Cerebellar cortex (tissue), 1 donor: Measurements from ENCODE around the gene ACOX1.
A peak's percentile ranks its signal among the peaks of the same experiment; 100 is the strongest.

Experiments used
- DNase-seq: peaks from one replicate; pipeline ENCODE4 v3.0.0-alpha.2; 2015; ENCODE audit warnings: low spot score

The ACOX1 gene

DNA sequence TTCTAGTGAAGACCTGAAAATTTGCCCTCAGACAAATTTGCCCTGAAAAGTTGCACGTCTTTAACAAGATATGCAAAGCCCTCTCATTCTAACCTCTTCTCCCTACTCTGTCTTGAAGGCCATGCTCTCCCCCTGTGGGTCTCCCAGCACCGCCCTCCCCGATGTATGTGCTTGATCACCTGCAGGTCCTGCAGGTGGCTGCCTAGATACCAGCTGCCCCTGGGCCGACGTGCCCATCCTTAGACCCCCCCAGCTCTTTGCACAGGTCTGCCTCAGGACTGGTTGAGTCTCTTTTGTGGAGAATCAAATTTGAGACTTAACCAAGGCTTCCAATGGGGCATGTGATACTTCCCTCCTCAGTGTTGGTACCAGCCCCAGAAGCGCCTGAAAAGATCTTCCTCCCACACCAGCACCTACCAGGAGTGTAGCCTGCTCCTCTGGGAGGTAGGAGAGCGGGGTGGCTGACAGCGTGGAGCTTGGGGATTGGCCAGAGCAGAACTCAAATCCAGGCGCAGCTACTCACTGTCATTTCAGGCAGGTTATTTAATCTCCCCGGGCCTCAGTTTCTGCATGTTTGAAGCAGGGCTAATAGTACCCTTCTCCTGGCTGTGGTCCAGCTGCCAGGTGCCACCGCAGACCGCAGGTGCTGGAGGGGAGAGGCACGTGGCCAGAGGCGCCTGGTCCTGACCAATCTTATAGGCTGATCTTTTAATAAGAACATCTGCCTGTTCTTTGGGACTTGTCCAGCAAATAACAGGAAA lies 69.7 kb downstream of the ACOX1 start:
- DNase-seq: no peak

DNA sequence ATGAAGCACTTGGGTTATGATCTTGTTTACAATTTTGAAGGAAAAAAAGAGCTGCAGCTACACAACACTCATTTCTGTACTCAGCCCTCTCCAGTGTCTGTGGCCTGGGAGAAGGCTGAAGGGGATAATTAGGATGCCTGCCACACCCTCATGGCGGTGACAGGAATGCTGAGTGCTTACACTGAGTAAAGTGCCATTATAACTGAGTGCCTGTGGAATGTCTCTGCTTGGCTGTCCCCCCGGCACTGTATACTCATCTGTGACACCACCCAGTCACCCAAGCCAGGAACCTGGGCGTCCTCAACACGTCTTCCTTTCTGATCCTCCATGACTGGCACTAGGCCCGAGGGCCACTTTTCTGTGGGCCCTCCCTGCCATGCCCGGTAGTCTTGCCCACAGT lies 70.8 kb downstream of the ACOX1 start:
- no peak for DNase-seq

DNA sequence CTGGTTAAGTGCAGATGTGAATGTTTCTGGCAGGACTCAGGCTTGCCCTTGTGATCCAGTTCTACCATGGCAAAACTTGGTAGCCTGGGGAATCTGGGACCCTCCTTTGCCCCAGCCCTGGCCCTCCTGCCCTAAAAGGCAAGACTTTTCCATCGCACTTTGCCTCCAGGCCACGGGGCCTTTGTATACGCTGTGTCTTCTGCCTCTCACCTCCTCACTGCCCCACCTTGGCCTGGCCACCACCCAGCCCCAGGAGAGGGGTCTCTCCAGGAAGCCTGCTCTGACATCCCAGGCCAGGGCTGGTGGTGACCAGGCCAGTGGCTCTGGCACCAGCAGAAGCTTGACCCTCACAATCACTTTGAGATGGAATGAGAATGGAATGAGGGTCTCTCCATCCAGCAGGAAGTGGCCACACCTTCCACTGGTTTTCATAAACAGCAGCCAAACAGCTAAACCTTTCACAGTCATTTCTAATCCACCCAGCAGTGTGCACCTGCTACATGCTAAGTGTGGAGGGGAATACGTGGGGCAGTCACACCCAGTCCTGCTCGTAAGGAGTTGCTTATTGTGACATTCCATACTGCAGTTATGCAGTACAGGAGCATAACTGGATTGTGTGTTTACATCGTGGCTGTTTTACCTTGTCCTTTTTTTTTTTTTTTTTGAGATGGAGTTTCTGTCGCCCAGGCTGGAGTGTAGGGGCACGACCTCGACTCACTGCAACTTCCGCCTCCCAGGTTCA lies 72.7 kb downstream of the ACOX1 start:
- DNase-seq: no peak

DNA sequence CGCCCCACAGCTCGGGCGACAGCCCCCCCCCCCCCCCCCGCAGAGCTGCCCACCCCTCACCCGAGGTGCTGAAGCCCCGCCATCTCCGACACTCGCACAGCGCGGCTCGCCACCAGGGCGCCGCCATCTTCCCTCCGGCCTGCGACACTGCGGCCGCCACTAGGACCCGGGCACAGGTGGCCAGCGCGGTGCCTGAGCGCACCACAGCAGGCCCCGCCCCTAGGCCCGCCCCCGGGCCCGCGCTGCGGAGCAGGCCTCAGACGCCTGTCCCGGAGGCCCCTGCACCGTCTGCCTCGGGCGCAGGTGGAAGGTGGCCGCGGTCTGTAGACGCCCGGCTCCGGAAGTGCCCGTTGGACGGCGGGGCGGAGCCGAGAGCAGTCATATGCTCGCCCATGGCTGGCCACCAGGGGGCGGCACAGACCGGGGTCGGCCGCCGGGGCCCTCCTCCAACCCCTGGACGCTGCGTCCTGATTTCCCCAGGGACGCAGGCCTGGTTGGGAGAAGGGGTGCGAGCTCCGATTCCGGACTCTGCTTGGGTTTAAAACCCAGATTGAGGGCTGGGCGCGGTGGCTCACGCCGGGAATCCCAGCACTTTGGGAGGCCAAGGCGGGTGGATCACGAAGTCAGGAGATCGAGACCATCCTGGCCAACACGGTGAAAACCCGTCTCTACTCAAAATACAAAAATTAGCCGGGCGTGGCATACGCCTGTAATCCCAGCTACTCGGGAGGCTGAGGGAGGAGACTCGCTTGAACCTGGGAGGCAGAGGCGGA lies 74.0 kb downstream of the ACOX1 start, which contains the start of gene MRPL38:
Gene MRPL38 (minus strand): TSS at position 136 of the 773 bp plus-strand sequence. CDS start 9 bp downstream, at position 127.
- DNase-seq: peak; percentile 94

DNA sequence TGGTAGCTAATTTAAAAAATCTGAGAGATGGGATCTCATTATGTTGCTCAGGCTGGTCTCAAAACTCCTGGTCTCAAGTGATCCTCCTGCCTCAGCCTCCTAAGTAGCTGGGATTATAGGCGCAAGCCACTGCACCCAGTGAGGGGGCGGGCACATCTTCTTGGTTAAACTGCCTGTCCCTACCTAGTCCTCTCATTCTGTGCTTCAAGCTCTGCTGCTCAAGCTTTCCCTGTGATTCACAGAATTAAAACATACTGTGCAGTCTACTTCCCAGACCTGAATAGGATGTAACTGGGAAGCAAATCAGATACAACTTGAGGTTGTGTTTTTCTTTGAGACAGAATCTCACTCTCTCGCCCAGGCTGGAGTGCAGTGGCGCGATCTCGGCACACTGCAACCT lies 76.6 kb downstream of the ACOX1 start:
- DNase-seq: no peak

DNA sequence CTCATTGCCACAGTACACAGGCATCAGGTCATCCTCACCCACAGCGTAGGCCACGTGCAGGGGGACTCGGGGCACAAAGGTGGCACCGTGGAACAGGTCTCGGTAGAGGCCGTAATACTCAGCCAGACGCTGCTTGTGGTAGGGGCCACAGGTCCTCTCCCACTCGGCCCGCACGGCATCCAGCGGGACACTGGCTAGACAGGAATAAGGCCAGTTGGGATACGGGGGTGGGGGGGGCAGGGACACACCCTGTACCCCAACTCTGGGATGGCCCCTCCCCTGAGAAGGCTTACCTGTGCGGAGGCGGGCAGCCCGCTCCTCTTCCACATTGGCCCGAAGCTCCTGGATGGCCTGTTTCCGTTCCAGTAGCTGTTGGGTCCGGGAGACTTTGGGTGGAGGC lies 77.2 kb downstream of the ACOX1 start:
- no peak for DNase-seq

DNA sequence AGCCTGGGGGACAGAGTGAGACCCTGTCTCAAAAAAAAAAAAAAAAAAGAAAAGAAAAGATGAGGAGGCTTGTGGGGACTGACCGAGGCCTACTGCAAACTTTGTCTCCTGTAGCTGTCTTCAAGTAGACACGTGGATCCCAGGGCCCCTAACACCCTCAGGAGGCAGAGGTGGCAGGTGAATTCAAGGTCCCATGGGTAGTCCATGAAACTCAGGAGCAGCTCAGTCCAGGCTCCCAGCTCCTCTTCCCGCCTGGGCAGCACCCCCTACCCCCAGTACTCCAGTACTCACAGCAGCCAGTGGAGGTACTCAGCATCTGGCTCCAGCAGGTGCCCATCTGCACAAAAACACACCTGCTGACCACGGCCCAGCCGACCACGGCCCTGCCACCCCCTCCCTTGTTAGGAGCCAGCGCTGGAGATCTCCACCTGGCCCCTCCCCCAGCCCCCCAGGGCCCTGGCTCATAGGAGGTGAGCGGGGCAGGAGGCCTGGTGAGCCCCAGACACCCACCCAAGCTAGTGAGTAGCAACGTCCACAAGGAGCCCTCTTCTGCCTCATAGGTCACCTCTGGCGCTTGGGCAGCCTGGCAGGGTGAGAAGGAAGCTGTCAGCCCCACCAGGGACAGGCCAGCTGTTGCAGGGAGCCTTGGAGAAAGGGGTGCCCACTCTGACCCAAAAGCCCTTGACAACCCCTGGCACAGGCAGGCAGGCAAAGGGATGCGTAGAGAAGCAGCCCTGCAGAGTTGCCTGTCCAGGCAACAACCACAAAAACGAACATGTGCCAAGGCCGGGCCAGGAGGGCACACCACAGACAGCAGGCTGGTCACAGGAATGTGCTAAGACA lies 78.1 kb downstream of the ACOX1 start:
- DNase-seq: no peak

DNA sequence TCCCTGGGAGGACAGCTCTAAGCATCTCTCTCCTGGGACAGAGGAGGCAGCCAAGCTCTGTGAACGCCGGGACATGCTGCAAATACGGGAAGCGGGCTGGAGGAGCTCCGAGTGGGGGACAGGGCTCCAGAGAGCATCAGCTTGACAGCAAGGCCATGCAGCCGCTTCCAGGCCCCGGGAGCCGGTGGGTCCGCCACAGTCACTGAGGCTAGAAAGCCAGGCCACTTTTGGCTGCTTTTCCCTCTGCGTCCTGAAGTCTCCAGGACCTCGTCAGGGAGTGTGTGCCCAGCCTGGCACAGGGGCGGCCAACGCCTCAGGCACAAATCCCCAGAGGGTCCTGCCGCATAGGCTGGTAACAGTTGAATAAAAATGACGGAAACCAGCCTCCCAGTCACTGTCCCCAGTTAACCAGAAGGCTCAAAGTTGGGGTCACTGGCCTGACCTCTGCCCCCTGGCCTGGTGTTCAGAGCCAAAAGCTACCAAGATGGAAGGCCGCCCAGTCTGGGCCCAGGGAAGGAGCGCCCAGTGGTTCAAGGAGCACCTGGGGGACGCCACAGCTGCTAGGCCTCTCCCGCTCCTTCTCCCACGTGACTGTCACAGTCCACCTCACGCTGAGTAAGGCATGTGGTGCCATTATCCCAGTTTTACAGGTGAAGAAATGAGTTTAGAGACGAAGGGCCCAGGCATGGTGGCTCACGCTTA lies 79.0 kb downstream of the ACOX1 start:
- no peak for DNase-seq

DNA sequence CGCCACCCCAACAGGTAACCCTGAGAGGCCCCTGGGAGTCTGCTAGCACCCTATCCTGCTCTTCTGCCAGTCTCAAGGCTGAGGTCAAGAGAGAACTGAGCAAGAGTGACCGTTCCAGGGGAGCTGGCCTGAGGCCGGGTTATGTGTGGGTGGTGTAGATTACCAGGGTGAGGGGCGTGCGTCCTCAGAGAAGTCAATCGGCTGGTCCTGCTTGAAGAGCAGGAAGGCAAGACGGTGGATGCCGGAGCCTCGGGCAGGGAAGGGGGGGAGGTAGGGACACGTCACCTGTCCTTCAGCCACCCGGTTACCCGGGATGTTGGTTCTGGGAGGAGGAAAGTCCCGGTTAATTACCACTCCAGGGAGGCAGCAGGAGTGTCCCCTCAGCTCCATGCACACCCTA lies 79.6 kb downstream of the ACOX1 start:
- no peak for DNase-seq

DNA sequence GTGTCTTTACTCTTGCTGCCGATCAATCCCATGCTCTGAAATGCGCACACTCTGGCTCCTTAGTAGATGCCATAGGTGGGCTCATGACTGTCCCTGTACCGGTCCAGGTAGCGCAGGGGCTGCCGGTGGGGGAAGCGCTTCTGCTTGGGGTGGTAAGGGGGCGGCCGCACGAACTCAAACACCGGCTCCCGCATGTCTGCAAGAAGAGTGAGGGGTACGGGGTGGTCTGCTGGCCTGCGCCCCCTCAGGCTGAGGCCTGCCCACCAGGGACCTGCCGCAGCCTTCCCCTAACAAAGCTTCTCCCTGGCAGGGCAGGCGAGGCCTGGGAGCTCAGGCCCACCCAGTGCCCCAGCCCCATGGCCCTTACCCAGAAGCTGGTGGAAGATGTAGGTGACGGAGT lies 80.2 kb downstream of the ACOX1 start:
- no peak for DNase-seq

DNA sequence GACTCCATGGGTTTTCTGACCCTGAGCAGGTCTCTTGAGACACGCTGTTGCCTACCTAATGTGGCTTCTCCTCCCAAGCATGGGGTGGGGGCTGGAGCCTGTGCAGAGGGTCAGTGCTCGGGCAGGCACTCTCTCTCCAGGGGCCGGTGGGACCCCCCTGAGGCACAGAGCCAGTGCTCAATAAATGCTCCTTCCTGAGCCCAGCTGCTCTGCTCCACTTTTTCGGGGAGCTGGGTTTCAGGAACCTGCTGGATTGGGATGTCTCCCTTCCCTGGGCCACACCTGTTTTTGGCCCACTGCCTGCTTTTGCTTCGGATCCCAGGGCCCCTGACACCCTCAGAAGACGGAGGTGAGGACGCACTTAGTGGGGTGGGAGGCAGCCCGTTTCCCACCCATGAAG lies 80.9 kb downstream of the ACOX1 start:
- DNase-seq: no peak

DNA sequence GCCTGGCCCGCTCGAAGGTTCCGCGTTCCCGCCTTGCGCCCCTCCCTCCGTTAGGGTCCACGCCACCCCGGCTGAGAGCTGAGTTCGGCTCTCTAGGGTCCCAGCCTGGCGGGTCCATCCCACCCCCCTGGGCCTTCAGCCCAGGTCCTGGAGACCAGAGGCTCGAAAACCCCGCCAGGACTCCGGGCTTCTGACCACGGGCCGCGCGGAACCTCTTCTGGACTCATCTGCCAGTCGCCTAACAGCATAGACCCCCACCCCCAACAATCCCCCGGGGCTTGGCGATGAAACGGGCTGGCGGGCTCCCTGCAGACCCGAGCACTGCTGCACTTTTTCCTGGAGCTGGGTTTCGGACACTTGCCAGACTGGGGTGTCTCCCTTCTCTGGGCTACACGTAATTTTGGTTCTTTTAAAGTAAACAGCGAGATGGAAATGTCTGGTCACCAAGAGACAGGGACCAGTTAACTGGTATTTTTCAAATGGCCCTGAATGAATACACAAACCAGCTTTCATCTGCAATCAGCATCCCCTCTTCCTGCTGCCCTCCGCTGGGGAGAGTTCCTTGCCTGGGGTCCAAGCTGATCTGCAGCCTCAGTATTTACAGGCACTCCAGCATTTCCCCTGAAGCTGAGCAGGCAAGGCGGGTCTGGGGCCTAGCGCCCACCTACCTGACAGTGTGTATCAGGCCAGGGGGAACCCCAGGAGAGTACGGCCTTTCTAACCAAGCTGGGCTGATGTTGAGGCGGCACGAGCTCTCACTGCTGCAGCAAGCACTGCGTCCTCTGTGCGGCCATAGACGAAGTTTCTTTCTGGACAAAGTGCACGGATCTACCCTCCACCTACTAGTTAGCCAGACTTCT lies 81.6 kb downstream of the ACOX1 start:
- no peak for DNase-seq

DNA sequence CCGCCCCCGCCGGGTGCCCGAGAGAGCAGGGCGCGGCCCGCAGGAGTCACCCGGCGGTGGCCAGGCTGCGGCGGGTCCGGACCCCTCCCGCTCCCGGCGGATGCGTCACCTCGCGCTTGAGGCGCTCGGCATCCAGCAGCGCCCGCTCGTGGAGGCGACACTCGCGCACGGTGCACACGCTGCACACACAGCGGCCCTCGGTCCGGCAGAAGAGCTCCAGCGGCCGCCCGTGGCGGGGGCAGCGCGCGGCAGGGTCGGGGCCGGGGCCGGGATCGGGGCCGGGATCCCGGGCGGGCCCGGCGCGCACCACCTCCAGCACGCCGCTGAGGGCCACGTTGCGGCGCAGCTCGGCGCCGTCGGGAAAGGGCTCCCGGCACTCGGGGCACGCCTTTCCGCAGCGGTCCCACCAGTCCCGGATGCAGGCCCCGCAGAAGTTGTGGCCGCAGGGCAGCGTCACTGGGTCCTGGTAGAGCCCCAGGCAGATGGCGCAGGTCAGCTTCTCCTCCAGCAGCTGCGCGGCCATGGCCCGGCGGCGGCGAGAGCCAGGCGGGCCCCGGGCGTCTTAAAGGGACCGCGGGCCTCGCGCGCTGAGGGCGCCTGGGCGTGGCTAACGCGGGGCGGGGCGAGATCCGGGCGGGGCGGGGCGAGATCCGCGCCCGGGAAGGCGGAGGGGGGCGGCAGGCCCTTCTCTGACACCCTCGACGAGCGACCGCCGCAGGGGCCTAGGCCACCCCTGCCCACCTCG lies 82.4 kb downstream of the ACOX1 start, which contains the start of gene TRIM65:
Gene TRIM65 (minus strand): TSS at position 537 of the 745 bp plus-strand sequence. CDS start 14 bp downstream, at position 523.
- DNase-seq: peak; percentile 72

DNA sequence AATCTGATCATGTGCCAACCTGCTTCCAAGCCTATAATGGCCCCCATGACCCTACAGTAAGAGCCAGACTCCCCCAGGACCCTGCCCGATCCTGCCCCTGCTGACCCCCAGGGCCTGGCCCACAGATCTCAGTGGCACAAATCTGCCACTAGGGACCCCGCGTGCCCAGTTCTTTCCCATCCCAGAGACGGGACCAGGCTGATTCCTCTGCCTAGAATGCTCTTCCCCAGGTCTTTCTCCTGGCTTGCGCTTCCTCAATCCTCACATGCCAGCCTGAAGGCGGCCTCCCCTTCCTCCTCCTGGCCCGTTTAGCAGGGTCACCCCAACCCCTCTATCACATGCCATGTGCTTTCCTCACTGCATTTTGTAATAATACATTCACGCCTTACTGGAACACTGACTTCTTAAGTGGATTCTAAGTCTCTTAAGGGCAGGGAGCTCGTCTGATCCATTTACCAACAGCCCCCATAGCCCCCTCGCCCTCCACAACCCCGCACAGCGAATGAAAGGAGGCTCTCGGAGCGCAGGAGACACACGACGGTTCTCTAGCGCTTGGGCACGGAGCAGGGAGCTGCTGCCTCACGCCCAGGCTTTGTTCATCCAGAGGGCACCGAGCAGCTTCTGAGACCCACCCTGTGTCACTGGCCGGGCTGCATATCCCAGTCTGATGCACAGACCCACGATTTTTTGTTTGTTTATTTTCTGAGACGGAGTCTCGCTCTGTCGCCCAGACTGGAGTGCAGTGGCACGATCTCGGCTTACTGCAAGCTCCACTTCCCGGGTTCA lies 83.4 kb downstream of the ACOX1 start:
- no peak for DNase-seq

DNA sequence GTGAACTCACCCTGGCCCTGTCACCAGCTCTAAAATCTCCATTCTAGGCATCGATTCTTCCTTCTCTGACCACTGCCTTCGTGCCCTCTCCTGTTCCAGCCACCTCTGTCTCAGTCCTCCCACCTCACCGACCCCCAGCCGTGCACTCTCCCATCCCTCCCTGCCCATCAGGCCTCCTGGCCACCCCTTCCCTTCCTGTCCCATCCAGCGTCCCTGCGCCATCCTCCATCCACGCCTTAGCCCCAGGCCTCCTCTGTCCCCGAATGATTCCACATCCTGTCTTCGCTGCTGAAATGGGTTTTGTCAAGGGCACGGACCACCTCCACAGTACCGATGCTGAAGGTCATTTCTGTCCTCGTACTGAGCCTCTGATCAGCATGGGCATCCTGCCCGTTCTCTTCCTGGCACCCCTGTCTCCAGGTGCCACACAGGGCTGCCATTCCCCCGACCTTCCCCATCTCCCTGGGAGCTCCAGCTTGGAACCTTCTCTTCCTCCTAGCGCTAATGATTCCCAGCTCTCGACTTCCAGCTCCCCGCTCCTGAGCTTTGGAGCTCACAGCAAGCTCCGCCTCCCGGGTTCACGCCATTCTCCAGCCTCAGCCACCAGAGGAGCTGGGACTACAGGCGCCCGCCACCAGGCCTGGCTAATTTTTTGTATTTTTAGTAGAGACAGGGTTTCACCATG lies 84.8 kb downstream of the ACOX1 start:
- peak; percentile 64 for DNase-seq

DNA sequence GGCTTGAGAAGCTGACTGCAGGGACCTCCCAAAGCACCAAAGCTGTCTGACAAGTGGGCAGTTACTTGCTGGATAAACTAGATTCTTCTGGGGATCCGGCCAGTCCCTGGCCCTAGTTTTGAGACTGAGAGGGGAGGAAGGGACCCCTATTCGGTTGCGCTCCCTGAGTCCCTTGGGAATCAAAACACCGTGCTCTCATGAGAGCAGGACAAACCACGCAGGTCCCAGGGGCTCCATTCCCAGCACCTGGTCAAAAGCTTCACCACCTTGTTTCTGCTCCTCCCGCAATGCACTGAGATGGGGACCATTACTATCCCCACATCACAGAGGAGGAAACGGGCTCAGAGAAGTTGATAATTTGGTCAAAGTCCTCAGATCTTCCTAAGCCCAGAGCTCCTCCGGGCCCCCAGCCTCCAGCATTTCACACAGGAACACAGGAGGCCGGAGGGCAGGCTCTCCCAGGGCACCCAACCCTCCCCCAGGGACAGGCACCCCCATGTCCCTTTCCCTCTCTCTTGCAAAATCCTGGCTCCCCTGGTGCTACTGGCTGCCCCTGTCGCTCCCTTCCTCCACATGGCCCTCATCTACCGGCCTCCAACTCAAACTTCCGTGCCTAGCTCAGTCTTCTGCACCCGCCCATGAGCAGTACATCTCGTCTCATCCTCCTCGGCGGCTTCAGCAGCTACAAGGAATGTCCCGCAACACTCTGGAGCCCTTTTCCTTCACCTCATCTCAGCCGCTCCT lies 85.5 kb downstream of the ACOX1 start:
- no peak for DNase-seq

DNA sequence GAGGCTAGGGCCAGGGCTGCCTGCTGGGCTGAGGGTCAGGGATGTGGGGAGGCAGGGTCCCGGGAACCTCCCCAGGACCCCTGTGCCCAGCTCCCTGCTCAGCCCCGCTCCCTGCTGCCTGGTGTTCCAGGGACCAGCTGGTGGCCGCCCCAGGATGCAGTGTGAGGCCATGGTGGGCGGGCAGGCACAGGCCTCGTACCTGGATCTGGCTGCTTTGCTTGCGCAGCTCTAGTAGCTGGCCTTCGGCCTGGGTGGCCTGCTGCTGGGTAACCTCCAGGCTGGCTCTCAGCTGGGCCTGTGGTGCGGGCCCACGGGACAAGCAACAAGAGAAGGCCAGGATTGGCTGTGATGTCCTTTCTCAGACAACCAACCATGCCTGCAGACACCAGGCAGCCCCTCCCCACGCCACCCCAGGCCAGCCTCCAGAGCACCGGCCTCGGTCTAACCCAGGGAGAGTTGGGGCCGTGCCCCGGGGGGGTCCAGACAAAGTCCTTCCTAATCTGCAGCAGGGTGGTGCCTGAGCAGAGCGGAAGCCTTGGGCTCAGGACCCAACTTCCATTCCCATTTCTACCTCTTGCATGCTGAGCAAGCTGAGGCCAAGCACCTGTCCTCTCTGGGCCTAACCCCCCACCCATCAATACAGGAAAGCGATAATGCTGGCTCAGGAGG lies 86.3 kb downstream of the ACOX1 start:
- no peak for DNase-seq
